Right lobe of liver (tissue), 4 donors: ENCODE measurements around the gene SPATA1.

Experiments
- POLR2A ChIP-seq: fragments of 450-650 bp; IDR thresholded peaks from one replicate; pipeline ENCODE4 v1.6.1; 2017; ENCODE audit warnings: antibody characterized with exemption, mild to moderate bottlenecking
- TF ChIP-seq, protein P1 (sequence below), 4 donors: fragments of 200-600 bp in 3 of 4; fragments of 450-650 bp in 1 of 4; IDR thresholded peaks; one replicate each; pipeline versions ENCODE4 v1.5.1 to v1.8.0; 2016 to 2022; ENCODE audit warnings: antibody characterized with exemption in 4 of 4, mild to moderate bottlenecking in 2 of 4
- donor health status: DM: no; HTN: no; CAD: no.
- donor health status: DM: no; HTN: no; CAD: no.
- donor health status: DM: no; HTN: yes; CAD: no.

DNA sequence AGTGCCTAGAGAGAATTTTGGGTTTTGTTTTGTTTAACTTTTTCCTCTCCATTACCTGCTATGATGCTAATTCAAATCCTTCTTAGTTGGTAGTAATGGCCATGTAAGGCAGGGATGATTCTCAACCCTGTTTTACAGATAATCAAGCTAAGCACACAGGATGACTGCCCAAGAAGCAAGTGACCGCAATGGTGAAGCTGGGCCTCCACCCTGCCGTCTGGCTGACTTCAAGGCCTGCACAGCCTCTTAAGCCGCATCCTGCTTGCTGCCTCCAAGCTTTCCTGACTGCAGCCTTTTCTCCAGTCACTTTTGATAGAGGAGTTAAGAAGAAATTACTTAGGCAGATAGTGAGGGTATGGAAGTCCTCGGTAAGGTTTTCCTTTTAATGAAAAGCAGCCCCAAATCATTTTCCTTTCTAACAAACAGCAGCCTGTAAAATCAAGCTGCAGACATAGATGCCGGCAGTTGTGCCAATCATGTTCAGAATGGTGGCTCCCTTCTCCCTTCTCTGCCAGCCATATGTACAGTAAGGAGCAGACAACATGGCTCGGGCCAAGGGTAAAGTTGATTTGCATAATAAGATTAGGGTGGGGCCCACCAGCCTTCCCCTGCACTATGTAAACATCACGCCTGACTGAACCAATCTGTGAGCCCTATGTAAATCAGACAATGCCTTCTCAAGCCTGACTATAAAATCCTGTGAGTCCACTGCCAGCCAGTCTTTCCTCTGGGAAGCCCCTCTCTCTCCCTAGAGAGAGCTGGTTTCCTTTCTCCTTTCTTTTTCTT lies 76.8 kb downstream of the SPATA1 start:
- no peak for TF ChIP-seq POLR2A
- TF ChIP-seq, protein P1, sequence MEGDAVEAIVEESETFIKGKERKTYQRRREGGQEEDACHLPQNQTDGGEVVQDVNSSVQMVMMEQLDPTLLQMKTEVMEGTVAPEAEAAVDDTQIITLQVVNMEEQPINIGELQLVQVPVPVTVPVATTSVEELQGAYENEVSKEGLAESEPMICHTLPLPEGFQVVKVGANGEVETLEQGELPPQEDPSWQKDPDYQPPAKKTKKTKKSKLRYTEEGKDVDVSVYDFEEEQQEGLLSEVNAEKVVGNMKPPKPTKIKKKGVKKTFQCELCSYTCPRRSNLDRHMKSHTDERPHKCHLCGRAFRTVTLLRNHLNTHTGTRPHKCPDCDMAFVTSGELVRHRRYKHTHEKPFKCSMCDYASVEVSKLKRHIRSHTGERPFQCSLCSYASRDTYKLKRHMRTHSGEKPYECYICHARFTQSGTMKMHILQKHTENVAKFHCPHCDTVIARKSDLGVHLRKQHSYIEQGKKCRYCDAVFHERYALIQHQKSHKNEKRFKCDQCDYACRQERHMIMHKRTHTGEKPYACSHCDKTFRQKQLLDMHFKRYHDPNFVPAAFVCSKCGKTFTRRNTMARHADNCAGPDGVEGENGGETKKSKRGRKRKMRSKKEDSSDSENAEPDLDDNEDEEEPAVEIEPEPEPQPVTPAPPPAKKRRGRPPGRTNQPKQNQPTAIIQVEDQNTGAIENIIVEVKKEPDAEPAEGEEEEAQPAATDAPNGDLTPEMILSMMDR (IDR thresholded peaks at IDR 0.05), result no peak
